Aorta (tissue), 5 donors: ENCODE measurements around the gene SEMA4C. TPM values are rescaled to one million over a fixed set of nuclear protein-coding genes. Genes with fewer than 3 reads are reported as not detected.
"Not testable (repeated sequence)": the region's sequence is repeated elsewhere in the genome, so short reads cannot be mapped to it uniquely, and the experiment has no call there.

Experiments
- ATAC-seq: fragments of 200-7000 bp; cut with Tn5 transposase; one replicate; pipeline ENCODE4 v1.9.1; 2022; ENCODE audit warnings: moderate library complexity; ENCODE audit not compliant: low FRiP score
- DNase-seq, 2 donors: peaks; one replicate each; pipeline ENCODE4 v3.0.0-alpha.2; 2020
- H3K27ac ChIP-seq, 2 donors: one replicate each; pipeline ENCODE4 v1.5.1; 2013; ENCODE audit warnings: low read length in 2 of 2, mild to moderate bottlenecking in 2 of 2, moderate library complexity in 2 of 2, control low read depth in 1 of 2, inconsistent platforms in 1 of 2, low read depth in 1 of 2
- H3K27me3 ChIP-seq, 2 donors: one replicate each; pipeline ENCODE4 v1.6.1; 2013; ENCODE audit warnings: control low read depth in 1 of 2, low read length in 1 of 2, mild to moderate bottlenecking in 1 of 2, moderate library complexity in 1 of 2; ENCODE audit not compliant: insufficient read depth in 2 of 2, control insufficient read depth in 1 of 2
- H3K36me3 ChIP-seq, 2 donors: one replicate each; pipeline ENCODE4 v1.6.1; 2013; ENCODE audit warnings: control low read depth in 1 of 2, low read length in 1 of 2, mild to moderate bottlenecking in 1 of 2; ENCODE audit not compliant: insufficient read depth in 2 of 2, control insufficient read depth in 1 of 2
- H3K4me1 ChIP-seq, 2 donors: one replicate each; pipeline ENCODE4 v1.6.1; 2013; ENCODE audit warnings: low read length in 2 of 2, control low read depth in 1 of 2, mild to moderate bottlenecking in 1 of 2, moderate library complexity in 1 of 2; ENCODE audit not compliant: insufficient read depth in 2 of 2, control insufficient read depth in 1 of 2
- H3K4me3 ChIP-seq, 2 donors: one replicate each; pipeline ENCODE4 v1.5.1; 2013; ENCODE audit warnings: low read length in 2 of 2, control low read depth in 1 of 2, mild to moderate bottlenecking in 1 of 2
- H3K9me3 ChIP-seq: one replicate; pipeline ENCODE4 v1.6.1; 2013; ENCODE audit warnings: mild to moderate bottlenecking, low read length; ENCODE audit not compliant: control insufficient read depth
- WGBS, 2 donors: extraction: QIAGEN DNeasy Blood & Tissue Kit; methylation state at CpG; one replicate each; pipeline ENCODE4 v1.1.7; 2013; 5-methylcytosine and 5-hydroxymethylcytosine counted together
- intact Hi-C, 2 donors: fragments of 100-400 bp; cut with DNase I; formaldehyde crosslinking; loops; one replicate each; pipeline versions ENCODE4 v1.14.2 to v1.15.0; 2022
- polyA plus RNA-seq, 2 donors: library from polyadenylated mRNA; stranded (reverse); fragments of 200-250 nt; gene quantifications; one replicate each; pipeline ENCODE4 v1.2.3, GENCODE V29; 2013
- total RNA-seq, 2 donors: library from RNA; stranded (reverse); fragmentation: NEBNext Ultra II Directional; extraction: Animal tissue kit (Norgen Biotek cat#: 25700); gene quantifications; one replicate each; pipeline ENCODE4 v1.2.1, GENCODE V29; 2021
- donor health status: healthy with polysubstance abuse.
- donor health status: Bipolar disorder and iron deficiency.
- donor health status: DM: no; HTN: no; CAD: no.
- donor health status: DM: no; HTN: no; CAD: no.
- donor health status: DM: yes; HTN: yes; CAD: no.

SEMA4C gene
- total and polyA plus RNA-seq, 4 donors, result 6.1 to 55.6 (median 44.2) TPM

DNA sequence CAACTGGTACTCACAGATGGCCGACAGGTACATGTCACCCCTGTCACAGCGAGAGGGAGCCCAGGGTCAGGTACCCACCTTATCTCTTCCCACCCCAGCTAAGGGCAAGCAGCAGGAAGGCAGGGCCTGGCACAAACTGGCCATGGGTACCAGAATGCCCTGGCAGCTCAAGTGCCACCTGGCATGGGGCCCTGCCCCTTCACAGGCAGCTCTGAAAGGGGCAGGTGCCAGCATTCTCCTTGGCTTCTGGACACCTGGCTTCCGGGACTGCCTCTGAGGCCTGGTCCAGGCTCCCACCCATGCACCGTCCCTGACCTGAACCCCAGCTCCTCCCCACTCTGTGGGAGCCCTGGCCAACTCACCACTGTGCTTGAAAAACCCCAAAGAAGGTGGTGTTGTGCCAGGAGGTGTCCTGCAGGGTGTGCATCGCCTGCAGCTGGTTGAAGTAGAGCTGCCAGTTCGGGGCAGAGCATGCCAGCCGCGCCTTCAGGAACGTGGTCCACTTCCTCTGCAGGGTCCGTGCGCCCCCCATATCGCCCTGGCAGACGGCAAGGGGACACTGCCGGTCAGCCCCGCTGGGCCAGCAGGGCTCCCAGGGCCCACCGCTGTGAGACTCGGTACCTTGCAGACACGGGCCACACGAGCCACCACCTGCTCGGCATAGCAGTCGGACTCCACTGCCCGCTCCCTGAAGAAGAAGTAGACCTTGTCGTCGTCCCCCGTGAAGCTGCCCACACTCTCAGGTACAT is 5.4 kb downstream of the SEMA4C start:
- H3K4me1 ChIP-seq, result no peaks in the 10 kb centered on the region
- intact Hi-C loops, result no loop called here
- H3K9me3 ChIP-seq, result no peaks in the 10 kb centered on the region
- H3K27ac ChIP-seq, result no peak overlapping the region
- 72% methylated on average over 25 of the region's 25 CpGs for WGBS, 2 donors
- H3K4me3 ChIP-seq, result no peak overlapping the region
- peaks cover 0 to 22% of the 10 kb centered on the region in 2 donors for H3K36me3 ChIP-seq
- no peak for ATAC-seq
- DNase-seq, result peak in 1 of 2 donors; percentile 48
- H3K27me3 ChIP-seq, result no peaks in the 10 kb centered on the region

DNA sequence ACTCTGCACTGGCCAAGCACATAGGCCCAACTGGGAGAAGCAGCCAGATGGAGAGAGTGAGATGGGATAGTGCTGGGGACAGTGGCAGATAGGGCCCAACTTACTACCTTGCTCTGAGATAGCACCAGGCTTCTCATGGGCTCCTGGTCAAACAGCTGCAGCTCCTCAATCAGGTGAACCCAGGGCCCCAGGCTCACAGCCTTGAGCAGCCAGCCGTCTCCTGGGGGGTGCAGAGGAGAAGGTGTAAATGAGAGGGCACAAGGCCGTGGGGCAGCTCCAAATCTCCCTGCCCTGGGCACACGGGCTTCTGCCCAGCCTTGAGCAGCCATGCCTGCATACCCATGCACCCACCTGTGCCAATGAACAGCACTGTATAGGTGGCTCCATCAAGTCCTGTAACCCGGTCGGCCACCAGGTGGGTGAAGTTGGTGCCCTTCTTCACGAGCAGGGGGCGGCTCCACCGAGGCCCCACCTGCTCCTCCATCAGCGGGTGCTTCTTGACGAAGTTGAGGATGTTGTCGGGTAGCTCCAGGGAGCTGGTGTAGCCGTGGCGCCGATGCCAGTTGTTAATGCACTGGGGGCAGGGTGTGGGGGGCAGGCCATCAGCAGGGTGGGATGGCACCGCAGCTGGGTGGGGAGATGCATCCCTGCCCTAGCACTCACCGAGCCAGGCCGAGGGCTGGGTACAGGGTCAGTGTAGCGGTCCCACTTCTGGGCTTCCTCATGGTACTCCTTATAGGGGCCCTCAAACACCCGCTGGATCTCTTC is 6.1 kb downstream of the SEMA4C start:
- Histone ChIP-seq H3K27me3 (no peaks in the 10 kb centered on the region), H3K27ac (no peak overlapping the region), H3K9me3 (no peaks in the 10 kb centered on the region), H3K4me3 (no peak overlapping the region), H3K4me1 (no peaks in the 10 kb centered on the region), H3K36me3 (peaks cover 0 to 22% of the 10 kb centered on the region in 2 donors)
- DNase-seq (no peak), ATAC-seq (no peak)
- WGBS, 2 donors, result 79 to 85% methylated on average over 19 of the region's 19 CpGs
- intact Hi-C loops, result no loop called here

- peaks cover 0 to 22% of the 10 kb centered on the region in 2 donors for H3K36me3 ChIP-seq
- ATAC-seq, H3K27me3 ChIP-seq, H3K27ac ChIP-seq, H3K4me3 ChIP-seq, H3K9me3 ChIP-seq, DNase-seq, intact Hi-C loops, H3K4me1 ChIP-seq: not testable (repeated sequence)
- WGBS, 2 donors, result 86 to 94% methylated on average over 4 of the region's 4 CpGs
Measured at GRCh38 chr2:96863056-96863455, 6.8 kb downstream of the SEMA4C start.

GRCh38 chr2:96861074-96861473 is 8.8 kb downstream of the SEMA4C start:
- Histone ChIP-seq H3K27me3 (no peaks in the 10 kb centered on the region), H3K27ac (no peak overlapping the region), H3K36me3 (peaks cover 0 to 22% of the 10 kb centered on the region in 2 donors), H3K9me3 (no peaks in the 10 kb centered on the region), H3K4me1 (no peaks in the 10 kb centered on the region), H3K4me3 (no peak overlapping the region)
- intact Hi-C loops, result no loop called here
- peak; percentile 47 to 76 for DNase-seq
- 85 to 88% methylated on average over 16 to 17 of the region's 17 CpGs for WGBS, 2 donors
- ATAC-seq, result no peak

- Histone ChIP-seq H3K9me3 (no peaks in the 10 kb centered on the region), H3K27me3 (no peaks in the 10 kb centered on the region), H3K36me3 (peaks cover 0 to 19% of the 10 kb centered on the region in 2 donors), H3K4me1 (no peaks in the 10 kb centered on the region), H3K27ac (no peak overlapping the region), H3K4me3 (no peak overlapping the region)
- intact Hi-C loops, result no loop called here
- DNase-seq, result peak in 1 of 2 donors; percentile 53
- ATAC-seq, result no peak
- WGBS, 2 donors, result 62 to 64% methylated on average over 38 of the region's 38 CpGs
Measured at GRCh38 chr2:96860065-96861029, 9.5 kb downstream of the SEMA4C start.

- ATAC-seq, result no peak
- H3K9me3 ChIP-seq, result no peaks in the 10 kb centered on the region
- H3K4me3 ChIP-seq, result no peak overlapping the region
- WGBS, 2 donors, result 13 to 14% methylated on average over 4 of the region's 4 CpGs
- peak overlapping the region in 1 of 2 donors; percentile 82 for H3K27ac ChIP-seq
- H3K27me3 ChIP-seq, result no peaks in the 10 kb centered on the region
- intact Hi-C loops, result loop anchor here (1.0 to 5.0 kb wide), 4 partner anchors 42 to 92 kb away; partner anchors contain the start of gene CNNM3 (in 1 of the 2)
- no peaks in the 10 kb centered on the region for H3K4me1 ChIP-seq
- DNase-seq, result no peak
- H3K36me3 ChIP-seq, result peaks cover 0 to 18% of the 10 kb centered on the region in 2 donors
Measured at GRCh38 chr2:96859681-96860064, 10.2 kb downstream of the SEMA4C start.

DNA sequence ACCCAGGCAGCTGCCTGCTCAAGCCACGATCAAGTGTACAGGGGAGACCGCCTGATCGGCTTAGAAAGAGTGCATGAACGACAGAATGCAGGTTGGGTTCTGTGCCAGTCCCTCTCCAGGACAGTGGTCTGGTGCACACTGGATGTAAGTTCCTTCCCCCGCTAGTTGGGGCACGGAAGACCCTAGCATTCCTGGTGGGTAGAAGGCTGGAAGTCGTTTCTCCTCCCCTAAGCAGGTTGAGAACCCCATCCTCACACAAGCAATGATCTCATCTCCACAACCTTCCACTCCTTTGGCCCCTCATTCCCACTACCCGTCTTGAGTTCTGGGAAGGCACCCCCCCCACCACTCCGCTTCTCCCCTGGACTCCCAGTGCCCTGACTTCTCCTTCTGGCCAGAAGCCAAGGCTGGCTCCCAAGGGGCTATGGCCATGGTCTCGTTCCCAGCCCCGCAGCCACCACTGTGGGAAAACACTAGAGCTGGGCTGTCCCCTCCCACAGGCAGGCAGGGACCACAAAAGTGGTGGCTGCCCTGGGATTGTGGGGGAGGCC is 10.7 kb downstream of the SEMA4C start:
- peak; percentile 76 to 92 for DNase-seq
- Histone ChIP-seq H3K9me3 (no peaks in the 10 kb centered on the region), H3K4me3 (no peak overlapping the region), H3K4me1 (no peaks in the 10 kb centered on the region), H3K27me3 (no peaks in the 10 kb centered on the region), H3K36me3 (peaks cover 0 to 14% of the 10 kb centered on the region in 2 donors), H3K27ac (peak overlapping the region in 1 of 2 donors; percentile 82)
- WGBS, 2 donors, result 2 to 8% methylated on average over 11 of the region's 11 CpGs
- intact Hi-C loops, result loop anchor here (1.0 to 5.0 kb wide), 4 partner anchors 42 to 92 kb away; partner anchors contain the start of gene CNNM3 (in 1 of the 2)
- peak; percentile 11 for ATAC-seq
